Mesenchymal stem cell (in vitro differentiated cells and primary cell): Measurements from ENCODE around the gene RTP5.

Experiments used
- DNase-seq: peaks from one replicate; pipeline ENCODE4 v3.0.0-alpha.2; 2013
- H2AFZ ChIP-seq: one replicate; pipeline ENCODE4 v1.6.1; 2013; ENCODE audit warnings: low read depth, mild to moderate bottlenecking, control low read depth, inconsistent platforms, low read length, moderate library complexity
- H2AK5ac ChIP-seq: 2 replicates; pipeline ENCODE4 v1.6.1; 2013; ENCODE audit warnings: low read length, moderate library complexity, mild to moderate bottlenecking, inconsistent platforms; ENCODE audit not compliant: severe bottlenecking
- H2BK120ac ChIP-seq: one replicate; pipeline ENCODE4 v1.6.1; 2013; ENCODE audit warnings: low read depth, mild to moderate bottlenecking, inconsistent platforms, low read length, moderate library complexity
- H2BK12ac ChIP-seq, 2 experiments: one replicate each; pipeline ENCODE4 v1.6.1; 2013; ENCODE audit warnings: inconsistent platforms in 2 of 2, low read length in 2 of 2, mild to moderate bottlenecking in 2 of 2, moderate library complexity in 2 of 2, control low read depth in 1 of 2
- H2BK15ac ChIP-seq: one replicate; pipeline ENCODE4 v1.6.1; 2013; ENCODE audit warnings: mild to moderate bottlenecking, low read depth, inconsistent platforms; ENCODE audit not compliant: poor library complexity, severe bottlenecking
- H2BK5ac ChIP-seq: 2 replicates; pipeline ENCODE4 v1.6.1; 2013; ENCODE audit warnings: low read depth, mild to moderate bottlenecking, low read length, control low read depth, inconsistent platforms; ENCODE audit not compliant: poor library complexity, severe bottlenecking
- H3K14ac ChIP-seq, 2 experiments: one replicate each; pipeline ENCODE4 v1.6.1; 2013; ENCODE audit warnings: inconsistent platforms in 2 of 2, low read length in 2 of 2, control low read depth in 1 of 2, mild to moderate bottlenecking in 1 of 2, moderate library complexity in 1 of 2
- H3K18ac ChIP-seq, 2 experiments: one replicate each; pipeline ENCODE4 v1.6.1; 2013; ENCODE audit warnings: inconsistent platforms in 2 of 2, low read length in 2 of 2, control low read depth in 1 of 2, low read depth in 1 of 2, mild to moderate bottlenecking in 1 of 2
- H3K23ac ChIP-seq, 2 experiments: one replicate each; pipeline ENCODE4 v1.6.1; 2013; ENCODE audit warnings: inconsistent platforms in 2 of 2, low read length in 2 of 2, mild to moderate bottlenecking in 2 of 2, moderate library complexity in 2 of 2, control low read depth in 1 of 2
- H3K27ac ChIP-seq: 2 replicates; pipeline ENCODE4 v1.5.1; 2013; ENCODE audit warnings: mild to moderate bottlenecking, moderate library complexity, low read length, control low read depth, inconsistent platforms; ENCODE audit not compliant: poor library complexity, severe bottlenecking
- H3K27me3 ChIP-seq, 2 experiments: 2 replicates each; pipeline versions ENCODE4 v1.6.1 to v1.7.0; 2013; ENCODE audit warnings: low read length in 2 of 2, mild to moderate bottlenecking in 2 of 2, moderate library complexity in 2 of 2, control low read depth in 1 of 2, inconsistent platforms in 1 of 2; ENCODE audit not compliant: control insufficient read depth in 1 of 2, insufficient read depth in 1 of 2
- H3K36me3 ChIP-seq, 2 experiments: 2 replicates each; pipeline versions ENCODE4 v1.6.1 to v1.7.0; 2013; ENCODE audit warnings: low read length in 2 of 2, control low read depth in 1 of 2, inconsistent platforms in 1 of 2, low read depth in 1 of 2, mild to moderate bottlenecking in 1 of 2; ENCODE audit not compliant: insufficient read depth in 2 of 2, control insufficient read depth in 1 of 2
- H3K4ac ChIP-seq, 2 experiments: one replicate each; pipeline ENCODE4 v1.6.1; 2013; ENCODE audit warnings: inconsistent platforms in 2 of 2, low read length in 2 of 2, mild to moderate bottlenecking in 2 of 2, moderate library complexity in 2 of 2, control low read depth in 1 of 2, low read depth in 1 of 2
- H3K4me1 ChIP-seq: 2 replicates; pipeline ENCODE4 v1.6.1; 2013; ENCODE audit warnings: low read depth, low read length, control low read depth; ENCODE audit not compliant: control insufficient read depth, insufficient read depth
- H3K4me2 ChIP-seq: 2 replicates; pipeline ENCODE4 v1.6.1; 2013; ENCODE audit warnings: low read length, mild to moderate bottlenecking, inconsistent platforms; ENCODE audit not compliant: poor library complexity, severe bottlenecking
- H3K4me3 ChIP-seq, 2 experiments: 2 replicates each; pipeline versions ENCODE4 v1.5.1 to v1.7.0; 2013; ENCODE audit warnings: low read length in 2 of 2, mild to moderate bottlenecking in 2 of 2, control low read depth in 1 of 2, low read depth in 1 of 2; ENCODE audit not compliant: insufficient read depth in 1 of 2
- H3K79me1 ChIP-seq: replicated peaks from 2 replicates; pipeline ENCODE4 v1.6.1; 2013; ENCODE audit warnings: mild to moderate bottlenecking, control low read depth, low read length, inconsistent platforms; ENCODE audit not compliant: poor library complexity, severe bottlenecking
- H3K9ac ChIP-seq: 2 replicates; pipeline ENCODE4 v1.7.0; 2013; ENCODE audit warnings: mild to moderate bottlenecking, low read length, moderate library complexity
- H3K9me3 ChIP-seq: 2 replicates; pipeline ENCODE4 v1.7.0; 2013; ENCODE audit warnings: mild to moderate bottlenecking, low read length; ENCODE audit not compliant: control insufficient read depth
- H4K8ac ChIP-seq: one replicate; pipeline ENCODE4 v1.6.1; 2013; ENCODE audit warnings: inconsistent platforms, mild to moderate bottlenecking, low read length, moderate library complexity
- H4K91ac ChIP-seq: one replicate; pipeline ENCODE4 v1.6.1; 2013; ENCODE audit warnings: mild to moderate bottlenecking, low read length, inconsistent platforms
- WGBS: methylation state at CpG from one replicate; pipeline ENCODE4 v1.1.7; 2013; ENCODE audit warnings: mixed read lengths; 5-methylcytosine and 5-hydroxymethylcytosine counted together

The RTP5 gene

GRCh38 chr2:241901500-241902351 is 32.2 kb downstream of the RTP5 start:
- H2BK15ac ChIP-seq: no peak overlapping the region

DNA sequence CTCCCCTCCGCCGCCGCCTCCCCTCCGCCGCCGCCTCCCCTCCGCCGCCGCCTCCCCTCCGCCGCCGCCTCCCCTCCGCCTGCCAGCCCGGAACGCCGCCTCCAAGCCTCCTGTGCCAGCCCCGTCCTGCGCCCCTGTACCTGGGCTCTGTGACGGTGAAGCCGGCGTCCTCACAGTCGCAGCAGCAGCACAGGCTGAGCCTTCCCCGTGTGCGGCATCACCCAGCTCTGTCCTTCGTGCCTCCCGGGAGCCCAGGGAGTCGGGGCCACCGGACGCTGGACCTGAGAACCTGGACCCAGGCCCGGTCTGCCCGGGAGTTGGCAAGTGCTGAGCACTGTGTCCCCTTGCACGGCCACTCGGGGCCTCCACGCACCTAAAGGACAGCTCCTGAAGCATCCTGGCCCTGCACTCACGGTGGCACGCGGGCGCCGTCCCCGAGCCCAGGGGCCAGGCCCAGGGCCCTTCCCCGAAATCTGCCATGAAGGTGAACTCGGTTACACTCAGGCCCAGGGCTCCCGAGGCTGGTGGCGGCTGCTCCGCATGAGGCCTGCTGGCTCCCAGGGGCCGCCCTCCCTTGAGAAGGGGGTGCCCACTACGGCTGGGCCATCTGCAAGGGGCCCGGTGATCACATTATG is 32.9 kb downstream of the RTP5 start:
- no peak overlapping the region for H2AFZ ChIP-seq
- H2BK120ac ChIP-seq: no peak overlapping the region
- no peak overlapping the region for H3K4me2 ChIP-seq
- no peak overlapping the region for H2BK12ac ChIP-seq
- H3K4me3 ChIP-seq: no peak overlapping the region
- H3K27me3 ChIP-seq: peaks cover 31 to 34% of the 10 kb centered on the region in 2 experiments
- no peak overlapping the region for H4K8ac ChIP-seq
- WGBS: 65% methylated on average over 39 of the region's 48 CpGs
- no peak overlapping the region for H3K4ac ChIP-seq
- no peak overlapping the region for H3K9ac ChIP-seq
- no peak overlapping the region for H4K91ac ChIP-seq
- H2AK5ac ChIP-seq: no peak overlapping the region
- H3K14ac ChIP-seq: no peak overlapping the region
- no peak for DNase-seq
- H3K23ac ChIP-seq: no peak overlapping the region
- peaks cover 19% of the 10 kb centered on the region for H3K4me1 ChIP-seq
- H2BK15ac ChIP-seq: no peak overlapping the region
- no peak overlapping the region for H3K27ac ChIP-seq
- no peaks in the 10 kb centered on the region for H3K9me3 ChIP-seq
- H3K18ac ChIP-seq: no peak overlapping the region
- no peaks in the 10 kb centered on the region for H3K79me1 ChIP-seq
- no peak overlapping the region for H2BK5ac ChIP-seq
- no peaks in the 10 kb centered on the region for H3K36me3 ChIP-seq

More at GRCh38 chr2:241901500-241902351, 32.2 kb downstream of the RTP5 start:
- Histone ChIP-seq H3K4me1 (peaks cover 19% of the 10 kb centered on the region), H2AK5ac (no peak overlapping the region), H3K9me3 (no peaks in the 10 kb centered on the region), H3K4me2 (peak overlapping the region; percentile 76), H2BK120ac (no peak overlapping the region), H3K36me3 (no peaks in the 10 kb centered on the region), H3K23ac (no peak overlapping the region), H3K4ac (no peak overlapping the region), H3K79me1 (no peaks in the 10 kb centered on the region), H3K9ac (no peak overlapping the region), H2BK12ac (no peak overlapping the region), H3K14ac (no peak overlapping the region), H4K8ac (no peak overlapping the region), H2AFZ (no peak overlapping the region), H3K4me3 (peak overlapping the region; percentile 3 to 58), H3K27me3 (peaks cover 31 to 34% of the 10 kb centered on the region in 2 experiments), H3K18ac (no peak overlapping the region), H2BK5ac (no peak overlapping the region), H3K27ac (no peak overlapping the region), H4K91ac (no peak overlapping the region)
- peak; percentile 11 for DNase-seq
- 84% methylated on average over 46 of the region's 54 CpGs for WGBS

DNA sequence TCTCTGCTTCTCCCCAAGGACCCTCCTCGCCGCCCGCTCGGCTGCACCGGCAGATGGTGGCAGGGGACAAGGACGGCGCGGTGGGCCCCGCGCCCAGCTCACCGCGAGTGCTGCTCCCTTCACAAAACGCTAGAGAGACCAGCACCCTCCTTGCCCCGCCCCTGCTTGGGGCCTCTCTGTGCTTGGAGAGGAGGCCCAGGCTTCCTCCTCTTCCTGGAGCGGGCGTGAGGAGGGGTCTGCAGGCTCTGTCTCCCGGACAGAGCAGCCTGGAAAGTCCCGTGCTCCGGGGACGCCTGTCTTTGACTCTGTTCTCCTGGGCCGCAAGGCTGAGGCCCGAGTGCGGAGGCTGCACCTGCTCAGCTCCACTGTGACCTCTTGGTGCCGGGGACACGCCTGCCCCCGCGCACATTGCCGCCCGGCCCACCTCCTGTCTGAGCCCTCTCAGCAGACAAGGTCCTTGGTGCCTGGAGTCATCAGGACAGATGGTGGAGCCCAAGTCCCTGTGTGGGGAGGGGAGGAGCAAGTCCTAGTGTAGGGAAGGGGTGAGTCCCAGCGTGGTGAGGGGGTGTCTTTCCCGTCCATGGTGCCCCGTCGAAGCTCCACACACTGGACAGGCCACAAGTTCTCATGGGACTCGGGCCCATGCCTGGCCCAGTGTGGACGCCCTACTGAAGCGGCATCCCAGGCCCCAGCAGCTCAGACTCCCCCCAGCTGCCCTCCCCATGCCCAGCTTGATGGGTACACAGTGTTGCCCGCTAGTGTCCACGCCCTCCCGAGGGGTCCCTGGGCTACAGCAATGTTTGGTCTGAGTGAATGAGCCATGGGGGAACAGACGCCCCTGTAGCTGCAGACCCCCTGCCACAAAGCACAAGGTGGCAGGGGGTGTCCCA is 33.8 kb downstream of the RTP5 start:
- Histone ChIP-seq H2BK5ac (no peak overlapping the region), H4K8ac (no peak overlapping the region), H3K4me2 (no peak overlapping the region), H3K27ac (no peak overlapping the region), H3K27me3 (peaks cover 31 to 34% of the 10 kb centered on the region in 2 experiments), H2BK120ac (no peak overlapping the region), H3K36me3 (no peaks in the 10 kb centered on the region), H3K4me3 (no peak overlapping the region), H3K79me1 (no peaks in the 10 kb centered on the region), H3K9me3 (no peaks in the 10 kb centered on the region), H4K91ac (no peak overlapping the region), H3K4me1 (peaks cover 19% of the 10 kb centered on the region), H2AK5ac (no peak overlapping the region), H3K23ac (no peak overlapping the region), H3K18ac (no peak overlapping the region), H2AFZ (no peak overlapping the region), H2BK15ac (no peak overlapping the region), H3K4ac (no peak overlapping the region), H3K9ac (no peak overlapping the region), H2BK12ac (no peak overlapping the region), H3K14ac (no peak overlapping the region)
- 92% methylated on average over 40 of the region's 40 CpGs for WGBS
- no peak for DNase-seq
